PC-9 (cell line): ENCODE results near the gene CYB5A. TPM values are rescaled to one million over a fixed set of nuclear protein-coding genes. Genes with fewer than 3 reads are reported as not detected.

Experiments used
- BruUV-seq: library from RNA; stranded (reverse); fragments of 400-500 nt; replicated peaks from 2 replicates; lab custom pipeline; 2021; lab: Mats Ljungman, UMichigan
- CTCF ChIA-PET: fragments of 300-600 bp; sonication (Branson Sonifier 250); formaldehyde crosslinking; loops from one replicate; lab custom pipeline; 2022; ENCODE audit warnings: antibody characterized with exemption; lab: Charles Lee
- POLR2A ChIA-PET: fragments of 300-600 bp; sonication (Branson Sonifier 250); formaldehyde crosslinking; loops from one replicate; lab custom pipeline; 2022; ENCODE audit warnings: antibody characterized with exemption; ENCODE audit not compliant: unreplicated experiment; lab: Charles Lee
- DNase-seq, 2 experiments: peaks; one replicate each; pipeline versions ENCODE4 v3.0.0 to v3.0.0-alpha.2; 2015 to 2022; ENCODE audit warnings: mixed read lengths in 1 of 2
- H2AFZ ChIP-seq: fragments of 200-600 bp; sonication (generic); 2 replicates; pipeline ENCODE4 v1.8.1; 2017; ENCODE audit warnings: antibody characterized with exemption
- H3F3A ChIP-seq: fragments of 200-600 bp; sonication (generic); 2 replicates; pipeline ENCODE4 v1.8.1; 2017; ENCODE audit warnings: antibody characterized with exemption, mild to moderate bottlenecking, low read depth; ENCODE audit not compliant: insufficient read depth
- H3K27ac ChIP-seq: fragments of 200-600 bp; sonication (generic); 2 replicates; pipeline ENCODE4 v1.6.1; 2016; ENCODE audit warnings: mixed run types
- H3K27me3 ChIP-seq: fragments of 200-600 bp; sonication (generic); 2 replicates; pipeline ENCODE4 v1.6.1; 2016; ENCODE audit warnings: low read depth, mixed run types; ENCODE audit not compliant: insufficient read depth
- H3K36me3 ChIP-seq: fragments of 200-600 bp; sonication (generic); 2 replicates; pipeline ENCODE4 v1.6.1; 2016; ENCODE audit warnings: low read depth, mixed run types
- H3K4me1 ChIP-seq: fragments of 200-600 bp; sonication (generic); replicated peaks from 2 replicates; pipeline ENCODE4 v1.6.1; 2016; ENCODE audit warnings: mixed run types; ENCODE audit not compliant: insufficient read depth
- H3K4me2 ChIP-seq: fragments of 200-600 bp; sonication (generic); 2 replicates; pipeline ENCODE4 v1.6.1; 2017; ENCODE audit warnings: mixed run types
- H3K4me3 ChIP-seq: fragments of 200-600 bp; sonication (generic); 2 replicates; pipeline ENCODE4 v1.6.1; 2016; ENCODE audit warnings: mixed run types
- H3K79me2 ChIP-seq: fragments of 200-600 bp; sonication (generic); 2 replicates; pipeline ENCODE4 v1.6.1; 2017; ENCODE audit warnings: low read depth, mixed run types
- H3K9me2 ChIP-seq: fragments of 200-600 bp; sonication (generic); 2 replicates; pipeline ENCODE4 v1.8.1; 2017; ENCODE audit warnings: mild to moderate bottlenecking; ENCODE audit not compliant: insufficient read depth
- H3K9me3 ChIP-seq: fragments of 200-600 bp; sonication (generic); 2 replicates; pipeline ENCODE4 v1.8.1; 2016; ENCODE audit warnings: low read depth; ENCODE audit not compliant: insufficient read depth
- H4K20me1 ChIP-seq: fragments of 200-600 bp; sonication (generic); 2 replicates; pipeline ENCODE4 v1.8.1; 2017; ENCODE audit not compliant: insufficient read depth
- EZH2 ChIP-seq: fragments of 200-600 bp; sonication (generic); IDR thresholded peaks from 2 replicates; pipeline ENCODE4 v1.8.0; 2017; ENCODE audit warnings: antibody characterized with exemption, low read depth
- intact Hi-C: fragments of 100-400 bp; cut with micrococcal nuclease; formaldehyde crosslinking; loops from one replicate; pipeline ENCODE4 v1.10.0; 2022; ENCODE audit not compliant: unreplicated experiment
- total RNA-seq: library from RNA; stranded (reverse); gene quantifications from 2 replicates; pipeline ENCODE4 v1.2.3, GENCODE V29; 2021
- TF ChIP-seq, protein P1 (sequence below): fragments of 200-600 bp; sonication (generic); conservative IDR thresholded peaks from 2 replicates; pipeline ENCODE4 v1.6.1; 2017; ENCODE audit warnings: mixed run types, antibody characterized with exemption, mild to moderate bottlenecking, moderate library complexity

The CYB5A gene
- total RNA-seq, 1 experiment from 2014 or later = 109 TPM

- Histone ChIP-seq H3K4me3 (no peak overlapping the region), H2AFZ (no peak overlapping the region), H3K36me3 (no peaks in the 10 kb centered on the region), H3K4me1 (peaks cover 27% of the 10 kb centered on the region), H3K27me3 (no peaks in the 10 kb centered on the region), H4K20me1 (no peaks in the 10 kb centered on the region), H3K27ac (no peak overlapping the region), H3K9me2 (no peaks in the 10 kb centered on the region), H3K4me2 (no peak overlapping the region), H3F3A (peaks cover 9% of the 10 kb centered on the region; the same call in 1 of the 2 replicates), H3K79me2 (no peaks in the 10 kb centered on the region), H3K9me3 (no peaks in the 10 kb centered on the region)
- no peak for DNase-seq
- TF ChIP-seq, protein P1, sequence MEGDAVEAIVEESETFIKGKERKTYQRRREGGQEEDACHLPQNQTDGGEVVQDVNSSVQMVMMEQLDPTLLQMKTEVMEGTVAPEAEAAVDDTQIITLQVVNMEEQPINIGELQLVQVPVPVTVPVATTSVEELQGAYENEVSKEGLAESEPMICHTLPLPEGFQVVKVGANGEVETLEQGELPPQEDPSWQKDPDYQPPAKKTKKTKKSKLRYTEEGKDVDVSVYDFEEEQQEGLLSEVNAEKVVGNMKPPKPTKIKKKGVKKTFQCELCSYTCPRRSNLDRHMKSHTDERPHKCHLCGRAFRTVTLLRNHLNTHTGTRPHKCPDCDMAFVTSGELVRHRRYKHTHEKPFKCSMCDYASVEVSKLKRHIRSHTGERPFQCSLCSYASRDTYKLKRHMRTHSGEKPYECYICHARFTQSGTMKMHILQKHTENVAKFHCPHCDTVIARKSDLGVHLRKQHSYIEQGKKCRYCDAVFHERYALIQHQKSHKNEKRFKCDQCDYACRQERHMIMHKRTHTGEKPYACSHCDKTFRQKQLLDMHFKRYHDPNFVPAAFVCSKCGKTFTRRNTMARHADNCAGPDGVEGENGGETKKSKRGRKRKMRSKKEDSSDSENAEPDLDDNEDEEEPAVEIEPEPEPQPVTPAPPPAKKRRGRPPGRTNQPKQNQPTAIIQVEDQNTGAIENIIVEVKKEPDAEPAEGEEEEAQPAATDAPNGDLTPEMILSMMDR = no peak
- no peak for TF ChIP-seq EZH2
- intact Hi-C loops = no loop called here
- BruUV-seq = no TSS peak
- ChIA-PET POLR2A (no interaction called here), CTCF (no interaction called here)
These were observed 75.9 kb downstream of the CYB5A start for GRCh38 chr18:74215863-74216262.

- H3K27ac ChIP-seq = no peak overlapping the region
- H3K4me3 ChIP-seq = no peak overlapping the region
- intact Hi-C loops = no loop called here
These were observed 78.3 kb downstream of the CYB5A start for GRCh38 chr18:74213429-74213828.

DNA sequence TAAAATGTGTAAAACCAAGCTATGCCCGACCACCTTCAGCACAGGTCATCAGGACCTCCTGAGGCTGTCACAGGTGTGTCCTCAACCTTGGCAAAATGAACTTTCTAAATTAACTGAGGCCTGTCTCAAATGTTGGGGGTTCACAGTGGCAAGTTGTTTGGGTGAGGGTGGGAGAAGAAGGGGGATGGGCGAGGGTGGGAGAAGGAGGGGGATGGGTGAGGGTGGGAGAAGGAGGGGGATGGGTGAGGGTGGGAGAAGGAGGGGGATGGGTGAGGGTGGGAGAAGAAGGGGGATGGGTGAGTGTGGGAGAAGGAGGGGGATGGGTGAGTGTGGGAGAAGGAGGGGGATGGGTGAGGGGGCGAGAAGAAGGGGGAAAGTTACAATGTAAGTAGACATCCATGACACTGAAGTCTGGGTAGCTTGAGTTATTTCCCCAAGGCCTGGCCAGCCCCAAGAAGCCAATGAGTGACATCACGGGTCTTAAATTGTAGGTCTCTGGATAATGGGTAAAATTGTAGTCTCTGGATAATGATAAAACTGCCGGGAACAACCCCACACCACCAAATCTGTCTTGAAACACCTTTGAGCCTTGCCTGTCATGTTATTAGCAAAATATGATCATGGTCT lies 87.1 kb downstream of the CYB5A start:
- POLR2A ChIA-PET = interaction anchor here (0.6 to 0.8 kb wide), 2 partner anchors 577 to 946 kb away, joined by 3 to 18 read pairs; no protein-coding TSS in a partner anchor
- no TSS peak for BruUV-seq

More at GRCh38 chr18:74213429-74213828, 78.3 kb downstream of the CYB5A start:
- no peaks in the 10 kb centered on the region for H3K27me3 ChIP-seq
- H3K36me3 ChIP-seq = no peaks in the 10 kb centered on the region
- CTCF ChIA-PET = no interaction called here
- no TSS peak for BruUV-seq
- no peak for DNase-seq
- no peak for TF ChIP-seq EZH2
- TF ChIP-seq, protein P1 = no peak
- H3K79me2 ChIP-seq = no peaks in the 10 kb centered on the region
- H3K9me2 ChIP-seq = no peaks in the 10 kb centered on the region
- peaks cover 17% of the 10 kb centered on the region for H3K4me1 ChIP-seq
- no peak overlapping the region for H2AFZ ChIP-seq
- POLR2A ChIA-PET = interaction anchor here (0.6 kb wide), 1 partner anchor 35 kb away, joined by 11 read pairs; no protein-coding TSS in a partner anchor
- no peak overlapping the region for H3K4me2 ChIP-seq
- H3K9me3 ChIP-seq = no peaks in the 10 kb centered on the region
- H4K20me1 ChIP-seq = no peaks in the 10 kb centered on the region
- peaks cover 5% of the 10 kb centered on the region; the same call in 1 of the 2 replicates for H3F3A ChIP-seq

More for the DNA sequence above, 87.1 kb downstream of the CYB5A start:
- CTCF ChIA-PET = no interaction called here
- H3K36me3 ChIP-seq = no peaks in the 10 kb centered on the region
- no peaks in the 10 kb centered on the region for H4K20me1 ChIP-seq
- H3K27ac ChIP-seq = no peak overlapping the region
- intact Hi-C loops = no loop called here
- no peak overlapping the region for H3K4me3 ChIP-seq
- H3K79me2 ChIP-seq = no peaks in the 10 kb centered on the region
- TF ChIP-seq EZH2 = no peak
- TF ChIP-seq, protein P1 = no peak
- DNase-seq = no peak
- no peak overlapping the region for H3K4me2 ChIP-seq
- no peak overlapping the region for H2AFZ ChIP-seq
- H3F3A ChIP-seq = peaks cover 3% of the 10 kb centered on the region; the same call in 1 of the 2 replicates
- H3K27me3 ChIP-seq = no peaks in the 10 kb centered on the region
- no peaks in the 10 kb centered on the region for H3K9me3 ChIP-seq
- no peaks in the 10 kb centered on the region for H3K9me2 ChIP-seq
- peaks cover 7% of the 10 kb centered on the region for H3K4me1 ChIP-seq
